K562 (cell line): ENCODE measurements around the gene GLDC. TPM values are rescaled to one million over a fixed set of nuclear protein-coding genes. Genes with fewer than 3 reads are reported as not detected.

Experiments used
- ATF1 ChIP-seq, 2 experiments: fragments of 450-650 bp in 1 of 2; IDR thresholded peaks; 2 replicates each; pipeline ENCODE4 v1.6.1; 2016; ENCODE audit warnings: missing compliant biosample characterization in 1 of 2, missing genetic modification characterization in 1 of 2
- ERF ChIP-seq: fragments of 450-650 bp; formaldehyde crosslinking; IDR thresholded peaks from 2 replicates; pipeline ENCODE4 v1.4.0; 2020; ENCODE audit warnings: mild to moderate bottlenecking, mixed read lengths
- HLTF ChIP-seq: fragments of 450-650 bp; IDR thresholded peaks from 2 replicates; pipeline ENCODE4 v1.6.1; 2016
- MBD2 ChIP-seq: sonication (generic); IDR thresholded peaks from 2 replicates; pipeline ENCODE4 v1.6.1; 2016; ENCODE audit warnings: low read depth, borderline replicate concordance
- NFE2L1 ChIP-seq: fragments of 450-650 bp; IDR thresholded peaks from 2 replicates; pipeline ENCODE4 v1.6.1; 2016; ENCODE audit warnings: missing genetic modification characterization, low read depth, mild to moderate bottlenecking, missing compliant biosample characterization, moderate library complexity, borderline replicate concordance
- PYGO2 ChIP-seq: fragments of 450-650 bp; IDR thresholded peaks from 2 replicates; pipeline ENCODE4 v1.6.1; 2016; ENCODE audit warnings: mild to moderate bottlenecking, missing genetic modification characterization, moderate library complexity, missing compliant biosample characterization
- SRSF9 ChIP-seq: fragments of 200-400 bp; formaldehyde crosslinking; IDR thresholded peaks from 2 replicates; pipeline ENCODE4 v1.6.1; 2017; ENCODE audit warnings: low read depth, low read length, borderline replicate concordance
- TAL1 ChIP-seq: fragments of 450-650 bp; IDR thresholded peaks from 2 replicates; pipeline ENCODE4 v1.6.1; 2016; ENCODE audit warnings: mild to moderate bottlenecking
- TEAD2 ChIP-seq: fragments of 450-650 bp; IDR thresholded peaks from 2 replicates; pipeline ENCODE4 v1.6.1; 2016; ENCODE audit warnings: missing genetic modification characterization, control low read depth, missing compliant biosample characterization
- TRIM28 ChIP-seq: fragments of 450-650 bp; IDR thresholded peaks from 2 replicates; pipeline ENCODE4 v1.6.1; 2017
- ZNF217 ChIP-seq: sonication (generic); formaldehyde crosslinking; IDR thresholded peaks from 2 replicates; pipeline ENCODE4 v1.8.0; 2022; ENCODE audit warnings: mild to moderate bottlenecking, missing genetic modification reagents
- ZNF75A ChIP-seq: fragments of 450-650 bp; formaldehyde crosslinking; IDR thresholded peaks from 2 replicates; pipeline ENCODE4 v1.4.0; 2020; ENCODE audit warnings: mild to moderate bottlenecking
- polyA plus RNA-seq, 8 experiments: library from polyadenylated mRNA; depleted of rRNA in 4 of 8; stranded (reverse) in 5 of 8; unstranded in 3 of 8; fragments of >200 nt; fragmentation: Nextera tagmentation in 2 of 8; fragmentation: Illumina TruSeq in 1 of 8; extraction: Ambion mirVana in 2 of 8; extraction: Trizol in 1 of 8; gene quantifications; 2 replicates each; pipeline versions ENCODE4 v1.2.1 to v1.2.3, GENCODE V29; 2011 to 2014; ENCODE audit warnings: inconsistent platforms in 1 of 8, missing spikeins in 1 of 8
- total RNA-seq, 7 experiments: library from RNA; depleted of rRNA in 6 of 7; stranded (reverse); fragments of >200 nt in 6 of 7; fragmentation: Illumina TruSeq in 2 of 7; extraction: Trizol in 2 of 7; gene quantifications; 2 replicates each; pipeline versions ENCODE4 v1.2.1 to v1.2.3, GENCODE V29; 2011 to 2021; ENCODE audit warnings: low replicate concordance in 1 of 7
- TF ChIP-seq, protein P1 (sequence below): sonication (generic); formaldehyde crosslinking; IDR thresholded peaks from 2 replicates; pipeline ENCODE4 v1.8.1; 2023; ENCODE audit warnings: mild to moderate bottlenecking, missing genetic modification reagents
- TF ChIP-seq, protein P2 (sequence below): fragments of 250-450 bp; sonication (Bioruptor Pico); IDR thresholded peaks from 2 replicates; pipeline ENCODE4 v1.9.0; 2021; ENCODE audit warnings: mild to moderate bottlenecking
- TF ChIP-seq, protein P3 (sequence below): fragments of 250-450 bp; sonication (Bioruptor Pico); IDR thresholded peaks from 2 replicates; pipeline ENCODE4 v1.8.0; 2022; ENCODE audit warnings: moderate library complexity, mild to moderate bottlenecking, inconsistent platforms
- TF ChIP-seq, protein P4 (sequence below), 2 experiments: IDR thresholded peaks in 1 of 2; conservative IDR thresholded peaks in 1 of 2; 2 replicates each; pipeline ENCODE4 v1.6.1; 2016; ENCODE audit warnings: low read depth in 2 of 2, mild to moderate bottlenecking in 1 of 2, missing compliant biosample characterization in 1 of 2, missing genetic modification characterization in 1 of 2, moderate library complexity in 1 of 2
- TF ChIP-seq, protein P5 (sequence below), 2 experiments: fragments of 450-650 bp; conservative IDR thresholded peaks; 2 replicates each; pipeline ENCODE4 v1.6.1; 2017; ENCODE audit warnings: mild to moderate bottlenecking in 2 of 2, moderate library complexity in 2 of 2
- TF ChIP-seq, protein P6 (sequence below): fragments of 450-650 bp; IDR thresholded peaks from one replicate; pipeline ENCODE4 v1.6.1; 2018; ENCODE audit warnings: mild to moderate bottlenecking, moderate library complexity; ENCODE audit not compliant: partially characterized antibody

GLDC gene
- total and polyA plus RNA-seq, 9 of the 15 experiments (the other 6 are each of a cell fraction or from before 2014, with no cell fraction given) = 0.03 to 0.27 (median 0.08) TPM; not detected in 6

DNA sequence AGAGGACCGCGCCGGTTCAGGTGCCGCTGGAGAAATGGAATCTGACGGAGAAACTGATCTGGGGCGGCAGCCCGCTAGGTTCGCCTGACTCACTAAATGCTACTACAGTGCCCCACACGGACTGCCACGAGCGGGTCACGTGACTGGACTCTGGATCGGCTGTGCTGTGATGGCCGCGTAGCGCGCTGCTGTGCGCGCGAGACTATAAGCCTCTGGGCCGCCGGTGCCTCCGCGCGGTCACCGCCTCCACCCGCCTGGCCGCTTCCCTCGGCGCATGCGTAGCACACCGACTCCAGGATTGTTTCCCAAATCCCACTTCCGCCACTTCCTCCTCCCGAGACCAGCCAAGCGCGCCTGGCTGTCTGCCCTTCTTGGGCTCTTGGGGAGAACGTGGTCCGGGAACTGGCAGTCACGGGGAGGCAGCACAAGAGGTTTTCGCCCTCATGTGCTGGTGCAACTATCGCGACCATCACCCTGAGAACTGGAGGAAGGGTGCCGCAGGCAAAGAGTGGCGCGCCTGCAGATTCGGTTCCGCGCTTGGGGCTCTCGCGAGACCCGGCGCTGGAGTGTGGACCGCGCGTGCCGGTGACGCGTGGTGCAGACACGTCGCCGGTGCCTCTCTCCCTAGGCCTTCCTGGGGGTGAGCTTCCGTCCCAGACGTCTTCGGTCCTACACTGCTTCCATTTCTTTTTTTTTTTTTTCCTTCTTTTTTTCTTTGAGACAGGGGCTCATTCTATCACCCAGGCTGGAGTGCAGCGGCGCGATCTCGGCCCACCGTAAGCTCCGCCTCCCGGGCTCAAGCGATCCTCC is 35.8 kb upstream of the GLDC start (continued):
- TF ChIP-seq TEAD2 (no peak), TRIM28 (no peak), HLTF (no peak), ERF (CRISPR knock-in tag) (no peak; the same call in 1 of the 2 replicates), ZNF75A (CRISPR knock-in tag) (no peak), NFE2L1 (no peak), ATF1 (CRISPR knock-in tag; IDR thresholded peaks at IDR 0.05) (peak; percentile 34; the same call in 1 of the 2 replicates), ATF1 (tag; IDR thresholded peaks at IDR 0.05) (peak; percentile 95), SRSF9 (no peak), ZNF217 (CRISPR knock-in tag) (no peak), PYGO2 (no peak), TAL1 (no peak), MBD2 (no peak)
- TF ChIP-seq, protein P1, sequence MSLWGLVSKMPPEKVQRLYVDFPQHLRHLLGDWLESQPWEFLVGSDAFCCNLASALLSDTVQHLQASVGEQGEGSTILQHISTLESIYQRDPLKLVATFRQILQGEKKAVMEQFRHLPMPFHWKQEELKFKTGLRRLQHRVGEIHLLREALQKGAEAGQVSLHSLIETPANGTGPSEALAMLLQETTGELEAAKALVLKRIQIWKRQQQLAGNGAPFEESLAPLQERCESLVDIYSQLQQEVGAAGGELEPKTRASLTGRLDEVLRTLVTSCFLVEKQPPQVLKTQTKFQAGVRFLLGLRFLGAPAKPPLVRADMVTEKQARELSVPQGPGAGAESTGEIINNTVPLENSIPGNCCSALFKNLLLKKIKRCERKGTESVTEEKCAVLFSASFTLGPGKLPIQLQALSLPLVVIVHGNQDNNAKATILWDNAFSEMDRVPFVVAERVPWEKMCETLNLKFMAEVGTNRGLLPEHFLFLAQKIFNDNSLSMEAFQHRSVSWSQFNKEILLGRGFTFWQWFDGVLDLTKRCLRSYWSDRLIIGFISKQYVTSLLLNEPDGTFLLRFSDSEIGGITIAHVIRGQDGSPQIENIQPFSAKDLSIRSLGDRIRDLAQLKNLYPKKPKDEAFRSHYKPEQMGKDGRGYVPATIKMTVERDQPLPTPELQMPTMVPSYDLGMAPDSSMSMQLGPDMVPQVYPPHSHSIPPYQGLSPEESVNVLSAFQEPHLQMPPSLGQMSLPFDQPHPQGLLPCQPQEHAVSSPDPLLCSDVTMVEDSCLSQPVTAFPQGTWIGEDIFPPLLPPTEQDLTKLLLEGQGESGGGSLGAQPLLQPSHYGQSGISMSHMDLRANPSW = no peak
- TF ChIP-seq, protein P2, sequence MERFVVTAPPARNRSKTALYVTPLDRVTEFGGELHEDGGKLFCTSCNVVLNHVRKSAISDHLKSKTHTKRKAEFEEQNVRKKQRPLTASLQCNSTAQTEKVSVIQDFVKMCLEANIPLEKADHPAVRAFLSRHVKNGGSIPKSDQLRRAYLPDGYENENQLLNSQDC (CRISPR knock-in tag) = no peak
- TF ChIP-seq, protein P3, sequence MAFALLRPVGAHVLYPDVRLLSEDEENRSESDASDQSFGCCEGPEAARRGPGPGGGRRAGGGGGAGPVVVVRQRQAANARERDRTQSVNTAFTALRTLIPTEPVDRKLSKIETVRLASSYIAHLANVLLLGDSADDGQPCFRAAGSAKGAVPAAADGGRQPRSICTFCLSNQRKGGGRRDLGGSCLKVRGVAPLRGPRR = no peak
- TF ChIP-seq, protein P4, sequence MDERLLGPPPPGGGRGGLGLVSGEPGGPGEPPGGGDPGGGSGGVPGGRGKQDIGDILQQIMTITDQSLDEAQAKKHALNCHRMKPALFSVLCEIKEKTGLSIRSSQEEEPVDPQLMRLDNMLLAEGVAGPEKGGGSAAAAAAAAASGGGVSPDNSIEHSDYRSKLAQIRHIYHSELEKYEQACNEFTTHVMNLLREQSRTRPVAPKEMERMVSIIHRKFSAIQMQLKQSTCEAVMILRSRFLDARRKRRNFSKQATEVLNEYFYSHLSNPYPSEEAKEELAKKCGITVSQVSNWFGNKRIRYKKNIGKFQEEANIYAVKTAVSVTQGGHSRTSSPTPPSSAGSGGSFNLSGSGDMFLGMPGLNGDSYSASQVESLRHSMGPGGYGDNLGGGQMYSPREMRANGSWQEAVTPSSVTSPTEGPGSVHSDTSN (CRISPR knock-in tag; IDR thresholded peaks at IDR 0.05; ENCODE audit: low read depth) = no peak
- TF ChIP-seq, protein P4 (tag; conservative IDR thresholded peaks at IDR 0.05; ENCODE audit: low read depth) = no peak
- TF ChIP-seq, protein P5, sequence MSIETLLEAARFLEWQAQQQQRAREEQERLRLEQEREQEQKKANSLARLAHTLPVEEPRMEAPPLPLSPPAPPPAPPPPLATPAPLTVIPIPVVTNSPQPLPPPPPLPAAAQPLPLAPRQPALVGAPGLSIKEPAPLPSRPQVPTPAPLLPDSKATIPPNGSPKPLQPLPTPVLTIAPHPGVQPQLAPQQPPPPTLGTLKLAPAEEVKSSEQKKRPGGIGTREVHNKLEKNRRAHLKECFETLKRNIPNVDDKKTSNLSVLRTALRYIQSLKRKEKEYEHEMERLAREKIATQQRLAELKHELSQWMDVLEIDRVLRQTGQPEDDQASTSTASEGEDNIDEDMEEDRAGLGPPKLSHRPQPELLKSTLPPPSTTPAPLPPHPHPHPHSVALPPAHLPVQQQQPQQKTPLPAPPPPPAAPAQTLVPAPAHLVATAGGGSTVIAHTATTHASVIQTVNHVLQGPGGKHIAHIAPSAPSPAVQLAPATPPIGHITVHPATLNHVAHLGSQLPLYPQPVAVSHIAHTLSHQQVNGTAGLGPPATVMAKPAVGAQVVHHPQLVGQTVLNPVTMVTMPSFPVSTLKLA (conservative IDR thresholded peaks at IDR 0.05) = peak; percentile 81 to 83
- TF ChIP-seq, protein P6, sequence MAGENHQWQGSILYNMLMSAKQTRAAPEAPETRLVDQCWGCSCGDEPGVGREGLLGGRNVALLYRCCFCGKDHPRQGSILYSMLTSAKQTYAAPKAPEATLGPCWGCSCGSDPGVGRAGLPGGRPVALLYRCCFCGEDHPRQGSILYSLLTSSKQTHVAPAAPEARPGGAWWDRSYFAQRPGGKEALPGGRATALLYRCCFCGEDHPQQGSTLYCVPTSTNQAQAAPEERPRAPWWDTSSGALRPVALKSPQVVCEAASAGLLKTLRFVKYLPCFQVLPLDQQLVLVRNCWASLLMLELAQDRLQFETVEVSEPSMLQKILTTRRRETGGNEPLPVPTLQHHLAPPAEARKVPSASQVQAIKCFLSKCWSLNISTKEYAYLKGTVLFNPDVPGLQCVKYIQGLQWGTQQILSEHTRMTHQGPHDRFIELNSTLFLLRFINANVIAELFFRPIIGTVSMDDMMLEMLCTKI = no peak
